NK-92 treated with Interleukin-12 subunit alpha and Interleukin-12 subunit beta, amount 100 ng/mL, for 24 hours (cell line): ENCODE measurements around the gene RPP30.
"Not testable (repeated sequence)": the region's sequence is repeated elsewhere in the genome, so short reads cannot be mapped to it uniquely, and the experiment has no call there.

ENCODE experiments used
- DNase-seq: peaks from one replicate; lab custom pipeline; 2025; lab: John Stamatoyannopoulos, UW

Gene RPP30

DNA sequence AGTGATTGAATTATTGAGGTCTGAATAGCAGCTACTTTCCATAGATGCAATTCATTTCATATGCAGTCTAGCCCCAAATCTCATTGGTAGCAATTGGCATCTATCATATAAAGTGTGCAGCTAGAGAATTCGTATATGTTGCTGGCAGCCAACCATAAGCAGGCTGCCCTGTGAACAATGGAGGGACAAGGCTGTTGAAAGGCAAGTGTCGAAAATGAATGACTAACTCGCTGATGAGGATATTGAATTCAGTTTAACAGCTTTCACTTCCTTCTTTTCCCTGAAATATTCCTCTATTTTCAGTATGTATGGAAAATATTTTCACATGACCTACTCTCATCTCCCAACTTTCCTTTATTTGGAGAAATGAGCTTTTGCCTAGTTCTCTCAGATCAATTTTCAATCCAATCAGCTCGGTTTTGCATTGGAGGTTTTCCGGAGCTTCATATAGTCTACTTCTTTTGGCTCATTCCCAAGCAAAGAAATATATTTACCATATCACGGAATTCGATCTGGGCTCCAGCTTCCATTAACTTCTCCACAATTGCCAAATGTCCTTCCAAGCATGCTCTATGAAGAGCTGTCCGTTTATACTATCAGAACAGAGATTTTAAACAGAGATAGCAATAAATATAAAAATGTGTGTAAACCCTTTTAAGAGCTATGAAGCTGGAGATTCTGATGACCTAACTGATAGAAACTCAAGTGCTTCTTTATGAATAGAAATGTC, 45.6 kb downstream of the RPP30 start:
- no peak for DNase-seq

DNA sequence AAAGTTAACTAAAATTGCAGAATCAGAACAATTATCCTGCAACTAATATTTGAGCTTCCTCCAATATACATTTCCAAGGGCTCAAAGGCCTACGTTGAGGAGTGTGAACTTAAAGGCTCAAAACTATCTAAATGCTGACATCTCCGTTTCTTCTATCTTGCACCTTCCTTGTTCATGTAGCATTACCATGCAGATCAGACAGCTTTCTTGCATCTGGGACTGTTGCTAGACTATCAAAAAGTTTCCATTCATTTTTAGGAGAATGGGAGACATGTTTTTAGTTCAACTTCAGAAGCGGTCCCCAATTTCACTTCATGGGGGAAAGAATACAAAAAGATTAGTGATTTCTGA, 46.2 kb downstream of the RPP30 start:
- DNase-seq, result no peak

DNA sequence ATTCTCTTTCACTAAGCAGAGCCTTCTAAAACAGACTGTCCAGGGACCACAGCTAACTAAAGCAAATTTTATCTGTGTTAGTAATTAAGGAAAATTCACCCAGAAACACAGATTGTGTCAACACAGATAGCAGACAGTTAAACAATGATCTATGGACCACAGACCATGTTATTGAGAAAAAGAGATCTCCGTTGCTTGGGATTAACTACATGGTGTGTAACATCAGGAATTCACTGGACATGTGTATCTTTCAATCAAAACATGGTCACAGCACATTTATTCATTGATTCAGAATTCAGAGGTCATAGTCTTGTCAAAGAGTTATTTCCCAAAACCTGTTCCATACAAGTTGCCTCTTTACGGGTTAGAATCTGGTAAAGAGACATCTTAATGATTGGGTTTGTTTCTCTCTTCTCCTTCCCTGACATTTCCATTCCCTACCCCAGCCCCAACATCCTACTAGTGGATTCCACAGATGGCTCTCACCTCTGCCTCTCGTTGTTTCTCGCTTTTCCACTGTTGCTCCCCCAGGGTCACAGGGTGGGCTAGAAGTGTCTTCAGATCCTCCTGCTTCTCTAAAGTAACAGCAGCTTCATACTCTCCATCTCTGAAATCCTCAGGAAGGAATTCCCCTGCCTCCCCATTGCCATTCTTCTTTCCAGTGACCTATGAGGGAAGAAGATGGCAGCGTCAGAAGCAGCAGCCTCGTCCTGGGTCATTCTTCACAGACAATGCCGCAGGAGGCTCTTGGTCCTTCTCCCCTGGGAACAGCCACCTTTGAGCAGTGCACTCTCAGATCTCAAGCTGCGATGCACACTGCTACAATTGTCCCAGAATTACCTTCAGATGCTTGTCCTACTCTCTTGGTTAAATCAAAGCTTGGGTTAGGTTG, 48.2 kb downstream of the RPP30 start:
- no peak for DNase-seq

DNA sequence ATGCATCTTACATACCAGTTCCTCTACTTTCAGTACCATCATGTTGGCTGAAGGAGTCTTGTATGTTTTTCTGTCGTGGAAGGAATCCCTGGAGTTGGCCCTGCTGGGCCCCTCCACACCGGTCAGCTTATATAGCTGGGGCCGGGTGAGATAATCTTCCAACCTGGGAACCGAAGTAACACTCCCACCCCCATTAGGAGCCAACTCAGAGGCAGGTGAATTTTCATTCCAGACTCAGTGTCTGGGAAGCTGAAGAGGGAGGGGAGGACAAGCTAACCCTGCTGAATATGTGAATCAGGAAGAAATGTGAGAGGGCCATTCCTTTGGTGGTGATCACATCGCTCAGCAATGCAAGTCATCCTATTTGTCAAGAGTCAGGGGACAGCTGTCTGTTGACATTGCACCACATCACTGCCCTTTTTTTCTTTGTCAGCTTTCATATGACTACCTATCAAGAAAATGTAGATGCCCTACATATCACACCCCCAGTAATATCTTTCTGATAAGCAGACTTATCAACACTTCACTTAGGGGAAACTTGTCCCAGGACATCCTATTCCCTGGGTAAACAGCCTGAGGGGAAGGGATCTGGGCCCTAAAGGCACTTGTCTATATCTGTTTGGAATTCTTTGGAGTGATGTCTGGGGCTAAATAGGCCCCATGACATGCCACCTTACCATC, 49.4 kb downstream of the RPP30 start, which contains the start of gene ANKRD1:
TSS of gene ANKRD1 (minus strand) at position 102 of the 681 bp plus-strand sequence. CDS start at position 42, 60 bp downstream.
- no peak for DNase-seq

DNA sequence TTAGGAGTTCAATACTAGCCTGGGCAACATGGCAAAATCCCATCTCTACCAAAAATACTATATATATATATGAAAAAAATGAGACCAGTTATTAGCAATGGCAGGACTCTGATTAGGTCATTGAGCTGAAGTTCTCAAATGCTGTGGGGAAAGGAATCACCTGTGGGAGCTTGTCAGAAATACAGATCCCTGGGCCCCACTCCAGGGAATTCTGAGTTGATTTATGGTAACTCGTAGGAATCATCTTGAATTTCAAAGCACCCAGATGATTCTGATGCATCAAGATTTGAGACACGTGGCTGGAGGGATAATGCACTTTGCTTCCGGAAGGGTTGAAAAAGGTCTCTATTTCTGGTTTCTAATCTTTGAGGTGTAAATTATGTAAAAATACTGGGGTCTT, 50.1 kb downstream of the RPP30 start:
- DNase-seq, result no peak

DNA sequence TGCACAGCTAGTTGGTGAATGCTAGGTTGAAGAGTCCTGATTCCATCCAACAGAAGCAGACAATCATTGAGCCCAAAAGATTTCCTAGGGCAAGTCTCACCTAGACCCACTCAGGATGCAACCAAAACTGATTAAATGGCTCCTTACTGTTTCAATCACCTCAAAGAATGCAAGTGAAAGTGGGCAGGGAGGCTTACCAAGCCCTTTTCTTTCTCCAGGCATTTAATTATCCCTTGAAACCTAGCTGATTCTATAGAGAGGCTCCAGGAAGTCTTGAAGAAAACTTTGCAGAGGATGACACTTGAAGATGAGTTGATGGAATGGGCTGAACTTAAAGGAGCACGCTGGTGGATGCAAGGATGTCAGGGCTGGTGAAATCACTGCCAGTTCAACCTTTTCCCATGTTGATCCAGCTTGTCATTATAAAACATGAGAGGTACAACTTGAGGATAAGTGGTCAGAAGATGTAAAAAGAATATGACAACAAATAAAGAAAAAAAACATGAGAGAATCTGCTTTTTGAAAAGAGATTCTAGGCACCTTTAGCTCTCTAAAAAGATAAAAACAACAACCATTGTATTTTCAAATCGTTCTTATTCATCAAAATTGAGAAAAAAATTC, 51.4 kb downstream of the RPP30 start:
- DNase-seq, result no peak

DNA sequence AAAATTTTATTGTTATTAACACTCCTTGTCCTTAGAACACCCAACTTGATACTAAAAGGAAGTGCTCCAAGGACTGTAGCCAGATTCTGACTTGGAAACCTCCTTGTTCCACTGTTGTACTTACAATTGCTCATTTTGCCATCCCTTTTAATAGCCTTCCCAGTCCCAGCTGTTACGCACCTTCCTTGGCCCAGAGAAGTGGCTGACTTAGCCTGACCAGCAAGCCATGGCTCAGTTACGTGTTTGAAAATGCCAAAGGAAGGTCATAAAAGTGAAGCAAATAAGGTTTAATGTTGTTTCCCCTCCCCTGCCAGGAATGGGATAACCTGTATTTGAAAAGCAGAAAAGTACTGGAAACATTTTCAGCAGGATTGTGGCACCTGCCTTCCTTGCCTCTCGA, 52.8 kb downstream of the RPP30 start:
- no peak for DNase-seq

DNA sequence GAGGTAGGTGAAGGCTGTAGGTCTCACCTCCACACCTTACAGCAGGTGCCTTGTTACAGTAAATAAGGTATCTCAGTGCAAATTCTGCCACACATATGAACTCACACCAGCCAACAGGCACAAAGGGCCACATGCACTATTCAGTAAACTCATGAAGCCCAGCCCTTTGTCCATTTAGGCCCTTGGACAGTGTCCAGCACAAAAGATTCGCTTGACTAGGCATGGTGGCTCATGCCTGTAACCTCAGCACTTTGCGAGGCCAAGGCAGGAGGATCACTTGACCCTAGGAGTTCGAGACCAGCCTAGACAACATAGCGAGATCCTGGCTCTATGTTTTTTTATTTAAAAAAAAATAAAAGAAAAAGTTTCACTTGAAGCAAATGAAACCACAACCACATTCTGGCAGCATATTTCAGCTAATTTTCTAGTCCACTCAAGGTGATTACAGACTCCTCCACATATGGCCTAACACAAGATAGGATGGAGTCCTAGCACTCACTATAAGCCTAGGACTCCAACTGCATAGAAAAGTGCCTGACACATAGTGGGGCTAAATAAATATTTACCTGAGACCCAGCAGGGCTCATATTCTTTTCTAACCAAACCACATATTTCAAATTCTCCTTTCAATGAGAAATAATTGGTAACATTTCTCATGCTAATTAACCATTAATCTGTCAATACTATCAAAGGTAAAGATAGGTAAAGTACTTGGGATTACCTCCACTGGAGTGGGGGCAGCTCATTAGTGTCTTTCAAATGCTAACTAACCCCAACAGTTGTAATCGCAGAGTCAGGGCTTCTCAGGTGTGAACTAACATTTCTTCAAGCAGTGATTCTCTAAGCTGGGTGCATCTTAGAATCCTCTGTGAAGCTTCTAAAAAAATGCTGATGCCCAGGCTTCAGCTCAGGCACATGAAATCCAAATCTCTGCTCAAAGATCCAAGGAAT, 53.6 kb downstream of the RPP30 start:
- DNase-seq, result no peak

DNA sequence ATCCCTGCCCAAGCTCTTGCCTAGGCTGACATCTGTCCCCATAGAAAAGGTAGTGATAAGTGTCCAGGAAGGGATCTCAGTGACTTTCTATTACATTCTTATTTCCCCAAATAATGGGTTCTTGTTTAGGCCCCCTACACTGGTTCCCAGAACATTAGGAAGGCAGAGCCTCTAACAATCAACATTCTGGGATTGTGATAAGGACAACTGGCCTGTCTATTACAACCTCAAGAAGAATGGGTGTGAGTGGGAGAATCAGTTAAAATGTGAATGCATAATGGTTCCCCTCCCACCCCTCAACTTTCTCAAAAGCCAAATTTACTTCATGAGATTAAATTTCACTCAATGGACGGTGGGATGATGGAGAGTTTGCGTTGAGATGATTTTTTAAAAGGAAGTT, 55.5 kb downstream of the RPP30 start:
- DNase-seq, result no peak

DNA sequence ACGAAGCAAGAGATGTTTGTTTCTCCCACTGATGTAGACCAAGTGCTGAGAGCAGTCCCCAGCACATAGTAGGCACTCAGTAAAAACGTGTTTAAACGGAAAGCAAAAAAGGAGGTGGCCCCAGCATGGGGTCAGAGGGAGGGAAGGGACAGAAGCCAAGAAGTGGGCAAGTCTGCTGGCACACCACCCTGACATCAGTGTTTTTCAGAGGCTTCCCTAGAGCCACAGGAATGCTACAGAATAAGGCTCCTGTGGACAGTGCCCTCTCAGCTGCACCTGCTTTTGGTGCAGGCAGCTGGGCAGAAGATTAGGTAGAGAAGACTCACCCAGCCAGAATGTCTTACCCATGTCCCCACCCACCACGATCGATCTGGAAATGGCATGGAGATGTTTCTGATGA, 57.4 kb downstream of the RPP30 start:
- no peak for DNase-seq

DNA sequence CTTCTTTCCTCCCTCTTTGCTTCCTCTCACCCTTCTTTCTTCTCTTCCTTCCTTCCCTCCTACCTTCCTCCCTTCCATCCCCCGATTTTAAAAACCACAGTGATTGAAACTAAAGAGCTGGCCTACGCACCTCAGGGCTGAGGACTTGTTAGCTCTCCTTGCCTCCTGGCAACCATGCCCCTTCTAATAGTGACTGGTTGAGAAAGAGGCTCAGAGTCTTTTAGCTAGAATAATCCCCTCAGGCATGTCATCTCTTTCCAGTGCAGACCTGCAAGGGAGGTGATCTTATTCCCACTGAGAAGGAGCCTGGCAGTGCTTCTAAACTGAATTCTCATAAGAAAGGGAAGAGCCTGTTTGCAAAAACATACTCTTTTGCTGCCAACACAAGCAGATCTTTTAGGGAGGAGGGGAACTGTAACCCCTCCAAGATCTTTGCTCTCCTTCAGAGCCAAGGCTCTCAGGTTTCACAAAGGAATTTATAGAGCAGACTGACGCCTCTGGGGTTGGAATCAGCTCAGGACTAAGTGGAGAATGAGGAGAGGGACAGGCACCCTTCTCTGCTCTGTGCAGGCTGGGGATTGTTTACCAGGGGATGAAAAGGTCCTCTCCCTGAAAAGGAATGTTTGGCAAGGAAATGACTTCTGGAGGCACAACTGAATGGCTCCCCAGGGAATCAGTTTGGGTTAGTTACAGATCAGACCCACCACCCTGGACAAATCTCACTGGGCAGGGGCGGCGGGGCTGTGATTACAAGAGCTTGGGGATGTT, 58.5 kb downstream of the RPP30 start:
- no peak for DNase-seq

DNA sequence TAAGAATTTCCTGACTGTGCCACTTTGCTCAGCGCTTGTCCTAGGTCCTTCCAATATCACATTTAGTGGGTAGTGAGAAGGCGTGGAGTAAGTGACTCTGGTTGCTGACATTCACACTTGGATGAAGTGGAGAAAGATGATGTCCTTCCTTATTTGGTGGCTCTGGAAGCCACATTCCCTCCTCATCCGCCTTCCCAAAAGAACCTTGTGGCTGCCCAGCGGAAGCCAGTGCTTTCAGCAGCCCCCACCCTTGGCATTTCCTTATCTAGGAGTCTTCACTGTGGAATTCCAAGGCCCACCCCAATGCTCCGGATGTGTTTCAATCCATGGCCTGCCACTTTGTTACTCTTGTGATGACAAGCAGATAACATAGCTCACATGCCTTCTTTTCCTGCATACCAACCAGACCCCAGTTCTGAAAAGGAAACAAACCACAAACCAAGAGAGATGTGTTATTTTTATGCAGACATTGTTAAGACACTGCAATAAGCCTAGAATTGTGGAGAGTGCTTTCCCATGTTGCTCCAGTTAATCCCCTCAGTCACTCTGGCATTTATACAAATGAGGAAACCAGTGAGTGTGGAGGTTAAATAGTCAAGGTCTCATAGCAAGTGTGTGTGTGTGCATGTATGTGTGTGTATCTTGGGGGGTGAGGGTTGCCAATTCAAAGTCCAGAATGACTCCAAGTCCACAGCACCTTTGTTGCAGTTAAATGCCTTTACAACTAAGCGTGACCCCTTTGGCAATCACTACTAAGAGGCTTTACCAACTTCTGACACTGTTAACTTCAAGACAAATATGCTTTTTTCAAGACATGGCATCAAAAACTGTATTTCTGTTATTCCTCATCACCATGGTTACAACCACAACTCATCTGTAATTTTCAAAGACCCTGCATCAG, 59.4 kb downstream of the RPP30 start:
- no peak for DNase-seq

DNA sequence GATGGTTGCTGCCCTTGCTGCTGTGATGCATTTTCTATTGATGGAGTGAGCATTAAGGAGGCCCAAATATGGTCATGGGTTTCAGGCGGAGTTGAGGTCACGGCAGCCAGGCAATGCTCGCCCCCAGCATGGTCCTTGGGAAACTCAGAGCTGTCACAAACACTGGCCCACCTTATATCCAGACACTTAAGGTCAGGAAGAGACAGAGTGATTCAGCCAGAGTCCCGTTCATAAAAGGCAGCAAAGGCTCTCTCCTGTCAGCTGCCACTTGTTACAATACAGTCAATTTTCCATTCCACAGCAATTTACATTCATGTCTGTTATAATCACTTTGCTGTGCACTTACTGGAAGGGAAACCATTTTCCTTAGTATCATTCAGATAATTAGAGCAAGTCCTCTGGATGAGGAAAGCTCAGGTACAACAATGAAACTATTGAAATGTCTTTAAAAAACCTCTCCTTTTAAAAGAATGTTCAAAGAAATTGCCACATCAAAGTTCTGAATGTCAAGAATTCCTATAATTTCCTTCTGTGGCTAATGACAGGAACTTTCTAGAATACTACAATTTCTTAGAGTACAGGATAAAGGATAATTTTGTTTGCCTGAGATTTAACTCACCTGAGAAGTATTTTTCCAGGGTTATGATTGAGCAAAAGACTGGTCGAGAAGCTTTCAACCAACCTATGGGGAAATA, 64.0 kb downstream of the RPP30 start:
- no peak for DNase-seq

DNA sequence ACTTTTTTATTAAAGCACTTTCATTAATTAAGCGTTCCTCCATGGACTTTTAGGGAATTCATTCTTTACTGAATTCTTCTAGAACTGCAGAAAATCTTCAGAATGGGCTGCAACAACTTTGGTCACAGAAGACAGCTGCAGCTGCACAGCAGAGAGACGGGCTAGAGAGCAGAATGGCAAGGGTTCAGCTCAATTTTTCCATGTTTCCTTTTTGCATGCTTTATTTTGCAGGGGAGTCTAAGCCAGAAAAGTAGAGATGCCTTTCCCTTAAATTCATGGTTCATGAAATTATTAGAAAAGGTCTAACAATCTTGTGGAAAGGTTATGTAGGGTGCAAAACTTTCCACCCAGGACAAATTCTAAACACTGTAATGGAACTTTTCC, 64.5 kb downstream of the RPP30 start:
- DNase-seq, result no peak

DNA sequence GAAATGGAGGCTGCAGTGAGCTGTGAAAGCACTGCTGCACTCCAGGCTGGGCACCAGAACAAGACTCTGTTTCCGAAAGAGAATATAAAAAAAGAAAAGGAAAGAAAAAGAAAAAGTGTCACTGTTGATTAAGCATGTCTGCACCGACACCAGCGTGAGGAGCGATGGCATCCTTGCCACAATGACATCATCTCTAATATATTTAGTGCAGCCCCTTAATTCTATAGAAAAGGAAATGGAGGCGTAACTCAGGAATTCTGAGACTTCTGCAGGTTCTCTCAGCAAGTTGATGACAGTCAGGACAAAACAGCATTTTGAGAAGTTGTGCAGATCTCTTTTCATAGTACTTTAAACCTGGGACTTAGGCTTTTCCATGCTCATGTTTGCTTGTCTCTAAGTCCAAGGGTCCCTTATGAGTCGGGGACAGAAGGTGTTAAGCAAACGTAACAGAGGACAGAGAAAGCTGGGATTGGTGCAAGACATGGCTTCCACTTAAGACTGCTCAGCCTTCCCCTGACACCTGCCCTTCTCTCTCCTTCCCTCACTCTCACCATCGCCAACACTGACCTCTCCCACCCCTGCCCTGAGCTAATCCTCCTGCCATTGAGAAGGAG, 66.0 kb downstream of the RPP30 start:
- no peak for DNase-seq

DNA sequence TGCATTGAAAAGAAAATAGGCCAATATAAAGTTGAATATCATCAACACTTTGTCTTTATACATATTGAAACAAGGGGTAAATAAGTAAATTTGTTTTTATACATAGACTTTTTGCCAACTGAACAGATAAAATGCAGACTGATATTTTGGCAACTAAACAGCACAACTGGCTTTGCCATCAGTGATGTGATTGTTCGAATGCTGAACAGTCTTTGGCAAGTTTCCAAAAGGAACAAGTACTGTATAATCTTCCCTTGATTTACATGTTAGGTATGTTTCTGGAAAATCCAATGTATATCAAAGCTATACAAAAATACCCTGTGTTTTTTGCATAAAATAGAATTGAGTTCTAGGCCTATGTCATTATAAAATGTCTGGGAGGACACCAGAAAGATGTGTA, 67.3 kb downstream of the RPP30 start:
- no peak for DNase-seq

DNA sequence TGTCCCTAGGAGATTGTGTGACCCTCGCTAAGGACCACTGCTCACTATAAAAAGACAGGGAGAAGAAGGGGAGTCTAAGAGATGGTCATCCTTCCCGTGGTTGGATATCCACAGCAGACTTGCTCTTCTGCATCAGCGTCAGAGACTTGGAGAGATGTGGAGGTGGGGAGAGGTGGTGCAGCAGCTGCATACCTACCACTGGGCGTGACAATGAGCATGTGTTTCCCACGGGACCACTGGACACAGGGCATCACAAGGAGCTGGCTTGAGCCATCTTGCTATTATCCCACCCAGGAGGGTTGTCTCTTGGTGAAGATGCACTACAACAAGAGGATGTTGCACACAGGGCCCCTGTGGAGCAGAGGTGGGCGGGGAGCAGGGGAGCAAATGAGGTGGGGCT, 67.9 kb downstream of the RPP30 start:
- no peak for DNase-seq

DNA sequence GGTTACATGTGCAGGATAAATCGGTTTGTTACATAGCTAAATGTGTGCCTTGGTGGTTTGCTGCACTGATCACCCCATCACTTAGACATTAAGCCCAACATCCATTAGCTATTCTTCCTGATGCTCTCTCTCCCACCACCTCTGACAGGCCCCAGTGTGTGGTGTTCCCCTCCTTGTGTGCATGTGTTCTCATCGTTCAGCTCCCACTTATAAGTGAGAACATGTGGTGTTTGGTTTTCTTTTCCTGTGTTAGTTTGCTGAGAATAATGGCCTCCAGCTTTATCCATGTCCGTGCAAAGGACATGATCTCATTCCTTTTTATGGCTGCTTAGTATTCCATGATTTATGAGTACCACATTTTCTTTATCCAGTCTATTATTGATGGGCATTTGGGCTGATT, 71.2 kb downstream of the RPP30 start:
- not testable (repeated sequence) for DNase-seq
